ENCODE measurements around the gene SALL3. TPM values are rescaled to one million over a fixed set of nuclear protein-coding genes. Genes with fewer than 3 reads are reported as not detected.
A peak's percentile ranks its signal among the peaks of the same experiment; 100 is the strongest.

SALL3 gene
- total RNA-seq (not detected), polyA plus RNA-seq (not detected)
- long read RNA-seq, donor 1 = 0 reads
- long read RNA-seq, donor 2 = 0 reads
- long read RNA-seq, donor 3 = 0 reads
- long read RNA-seq, donor 4 = 0 reads
- long read RNA-seq, donor 5, partial matches to known transcripts = 0 of 1 reads
- long read RNA-seq, donor 5, other reads (novel, unspliced or antisense) = 0 of 1 reads
- long read RNA-seq, donor 6 = 0 reads
- long read RNA-seq, donor 7 = 0 reads
- long read RNA-seq, donor 8 = 0 reads
- long read RNA-seq, donor 9 = 0 reads
- long read RNA-seq, donor 10 = 0 reads

DNA sequence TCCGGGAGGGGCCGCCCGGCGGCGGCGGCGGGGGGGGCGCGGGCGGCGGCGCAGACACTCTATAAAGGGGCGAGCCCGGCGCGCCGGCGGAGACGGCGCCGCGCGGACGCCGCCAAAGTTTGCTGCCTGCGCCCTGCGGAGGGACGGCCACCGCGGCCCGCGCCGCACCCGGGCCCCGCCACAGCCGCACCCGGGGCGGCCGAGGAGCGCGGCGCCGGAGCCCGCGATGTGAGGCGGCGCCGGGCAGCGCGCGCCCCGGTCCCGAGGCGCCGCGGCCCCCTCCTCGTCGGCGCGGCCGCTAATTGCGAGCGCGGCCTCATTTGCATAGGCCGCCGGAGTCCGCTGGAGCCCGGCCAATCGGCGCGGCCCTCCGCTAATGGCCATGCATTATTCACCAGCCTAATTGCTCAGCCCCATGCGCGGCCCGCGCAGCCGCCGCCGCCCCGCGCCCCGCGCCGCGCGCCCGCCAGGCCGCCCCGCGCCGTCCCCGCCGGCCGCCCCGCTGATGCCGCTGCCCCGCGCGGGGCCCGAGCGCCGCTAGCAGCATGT is at the start of gene SALL3:
TSS of gene SALL3 (plus strand) at position 89 of the 549 bp plus-strand sequence. CDS start at position 546, 457 bp downstream.
- intact Hi-C loops (cut with DNase I; ENCODE audit: low total_unique reads) = no loop called here
- TF ChIP-seq POLR2AphosphoS5 (IDR thresholded peaks at IDR 0.05) (no peak), EP300 (IDR thresholded peaks at IDR 0.05) (no peak)
- TF ChIP-seq, protein P1, sequence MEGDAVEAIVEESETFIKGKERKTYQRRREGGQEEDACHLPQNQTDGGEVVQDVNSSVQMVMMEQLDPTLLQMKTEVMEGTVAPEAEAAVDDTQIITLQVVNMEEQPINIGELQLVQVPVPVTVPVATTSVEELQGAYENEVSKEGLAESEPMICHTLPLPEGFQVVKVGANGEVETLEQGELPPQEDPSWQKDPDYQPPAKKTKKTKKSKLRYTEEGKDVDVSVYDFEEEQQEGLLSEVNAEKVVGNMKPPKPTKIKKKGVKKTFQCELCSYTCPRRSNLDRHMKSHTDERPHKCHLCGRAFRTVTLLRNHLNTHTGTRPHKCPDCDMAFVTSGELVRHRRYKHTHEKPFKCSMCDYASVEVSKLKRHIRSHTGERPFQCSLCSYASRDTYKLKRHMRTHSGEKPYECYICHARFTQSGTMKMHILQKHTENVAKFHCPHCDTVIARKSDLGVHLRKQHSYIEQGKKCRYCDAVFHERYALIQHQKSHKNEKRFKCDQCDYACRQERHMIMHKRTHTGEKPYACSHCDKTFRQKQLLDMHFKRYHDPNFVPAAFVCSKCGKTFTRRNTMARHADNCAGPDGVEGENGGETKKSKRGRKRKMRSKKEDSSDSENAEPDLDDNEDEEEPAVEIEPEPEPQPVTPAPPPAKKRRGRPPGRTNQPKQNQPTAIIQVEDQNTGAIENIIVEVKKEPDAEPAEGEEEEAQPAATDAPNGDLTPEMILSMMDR (IDR thresholded peaks at IDR 0.05) = no peak
- Histone ChIP-seq H3K36me3 (no peaks in the 10 kb centered on the region), H3K4me1 (peaks cover 11 to 38% (median 24%) of the 10 kb centered on the region in 4 donors), H3K27ac (no peak within 1 kb of the TSS), H3K27me3 (peaks cover 20 to 97% (median 84%) of the 10 kb centered on the region in 3 donors), H3K9me3 (peaks cover 0 to 10% (median 0%) of the 10 kb centered on the region in 4 donors), H3K4me3 (peak within 1 kb of the TSS; percentile 7 to 30 (median 18))
- 2 to 7% (median 3%) methylated on average over 29 to 102 of the region's 102 CpGs; no CpG with 5 or more reads in 1 of the 5 donors for WGBS, 5 donors
- DNase-seq = no peak

DNA sequence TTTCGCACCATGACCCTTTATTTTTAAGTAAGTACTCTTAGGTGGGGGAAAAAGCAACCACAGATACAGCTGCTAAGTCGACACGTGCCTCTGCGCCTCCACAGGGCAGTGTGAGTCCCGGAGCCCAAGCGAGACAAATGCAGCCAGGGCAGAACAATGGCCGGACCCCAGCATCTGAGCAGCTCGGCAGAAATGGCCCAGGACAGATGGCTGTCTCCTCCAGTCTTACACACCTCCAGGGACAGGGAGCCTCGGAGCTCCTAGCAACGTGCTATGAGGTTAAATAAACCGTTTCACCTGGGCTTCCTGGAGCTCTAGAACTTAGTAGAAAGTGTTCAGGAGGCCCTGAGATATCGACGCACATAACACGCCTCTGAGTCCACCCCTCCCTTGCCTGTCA is 47.3 kb upstream of the SALL3 start:
- Histone ChIP-seq H3K27ac (no peak overlapping the region), H3K9me3 (no peaks in the 10 kb centered on the region), H3K36me3 (no peaks in the 10 kb centered on the region), H3K4me1 (no peaks in the 10 kb centered on the region), H3K27me3 (peaks cover 0 to 11% (median 0%) of the 10 kb centered on the region in 3 donors), H3K4me3 (no peak overlapping the region)
- intact Hi-C loops (cut with DNase I; ENCODE audit: low total_unique reads) = no loop called here
- 59 to 67% (median 62%) methylated on average over 14 of the region's 14 CpGs for WGBS, 5 donors
- no peak for TF ChIP-seq EP300 (IDR thresholded peaks at IDR 0.05)
- TF ChIP-seq, protein P1 (IDR thresholded peaks at IDR 0.05) = no peak
- no peak for TF ChIP-seq POLR2A (IDR thresholded peaks at IDR 0.05)
- TF ChIP-seq POLR2AphosphoS5 (IDR thresholded peaks at IDR 0.05) = no peak
- no peak for DNase-seq

DNA sequence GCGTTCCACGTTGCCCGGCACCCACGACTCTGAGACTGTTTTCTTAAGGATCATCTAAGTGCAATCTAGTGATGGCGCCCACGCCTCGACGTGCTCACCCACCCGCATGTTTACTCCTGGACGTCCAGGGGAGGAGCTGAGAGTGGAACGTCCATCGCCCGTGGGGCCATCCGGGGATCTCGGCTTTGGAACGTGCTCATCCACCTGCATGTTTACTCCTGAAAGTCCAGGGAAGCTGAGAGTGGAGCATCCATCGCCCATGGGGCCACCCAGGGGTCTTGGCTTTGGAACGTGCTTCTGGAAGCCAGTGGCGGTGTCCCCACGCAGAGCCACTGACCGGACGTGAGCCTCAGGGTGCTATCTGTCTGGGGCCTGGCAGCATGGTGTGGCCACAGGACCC is 45.6 kb upstream of the SALL3 start:
- Histone ChIP-seq H3K36me3 (no peaks in the 10 kb centered on the region), H3K27ac (no peak overlapping the region), H3K4me1 (no peaks in the 10 kb centered on the region), H3K27me3 (peaks cover 0 to 11% (median 0%) of the 10 kb centered on the region in 3 donors), H3K9me3 (no peaks in the 10 kb centered on the region), H3K4me3 (no peak overlapping the region)
- intact Hi-C loops (cut with DNase I; ENCODE audit: low total_unique reads) = no loop called here
- TF ChIP-seq, protein P1 (IDR thresholded peaks at IDR 0.05) = no peak
- TF ChIP-seq POLR2AphosphoS5 (IDR thresholded peaks at IDR 0.05) (no peak), EP300 (IDR thresholded peaks at IDR 0.05) (no peak), POLR2A (IDR thresholded peaks at IDR 0.05) (no peak)
- no peak for DNase-seq
- WGBS, 5 donors = 85 to 91% (median 90%) methylated on average over 22 of the region's 22 CpGs

DNA sequence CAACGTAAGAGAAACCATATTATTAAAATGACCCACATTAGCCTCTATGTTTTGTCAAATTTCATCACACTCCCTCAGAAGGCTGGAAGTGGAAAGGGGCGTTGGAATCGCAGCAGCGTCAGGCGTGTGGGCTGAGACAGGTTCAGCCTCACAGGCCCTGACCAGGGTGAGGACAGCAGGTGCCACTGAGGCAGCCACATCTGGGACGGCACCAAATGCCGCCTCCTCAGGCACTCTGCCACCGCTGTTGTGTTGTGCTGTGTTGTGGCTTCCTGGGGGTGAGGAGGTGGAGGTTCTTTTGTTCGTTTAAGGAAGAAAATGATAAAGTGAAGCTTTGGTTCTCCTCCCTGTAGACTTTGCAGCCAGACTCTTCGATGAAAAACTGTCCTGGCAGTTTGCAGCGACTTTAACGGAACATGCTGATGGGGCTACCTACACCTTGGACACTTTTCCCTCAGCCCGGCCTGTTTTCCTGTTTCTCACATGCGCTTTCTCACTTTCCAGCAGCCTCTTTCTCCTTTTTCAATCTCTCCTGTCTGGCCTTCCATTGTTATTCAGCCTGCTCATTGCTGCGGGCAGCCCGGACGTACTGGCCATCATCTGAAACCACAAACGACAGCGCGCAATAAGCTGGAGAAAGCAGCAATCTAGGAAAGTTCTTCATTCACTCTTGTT is 44.9 kb upstream of the SALL3 start:
- Histone ChIP-seq H3K4me3 (no peak overlapping the region), H3K27ac (no peak overlapping the region), H3K9me3 (no peaks in the 10 kb centered on the region), H3K27me3 (peaks cover 0 to 11% (median 0%) of the 10 kb centered on the region in 3 donors), H3K36me3 (no peaks in the 10 kb centered on the region), H3K4me1 (no peaks in the 10 kb centered on the region)
- no peak for TF ChIP-seq POLR2A (IDR thresholded peaks at IDR 0.05)
- TF ChIP-seq EP300 (IDR thresholded peaks at IDR 0.05) = no peak
- no peak for TF ChIP-seq POLR2AphosphoS5 (IDR thresholded peaks at IDR 0.05)
- TF ChIP-seq, protein P1 (IDR thresholded peaks at IDR 0.05) = no peak
- DNase-seq = no peak
- intact Hi-C loops (cut with DNase I; ENCODE audit: low total_unique reads) = no loop called here
- WGBS, 5 donors = 71 to 77% (median 76%) methylated on average over 20 of the region's 20 CpGs
